Measurements from ENCODE around the gene GALNT14.

- no peak for TF ChIP-seq GATA2 (IDR thresholded peaks at IDR 0.05; ENCODE audit: low read depth, low read length)
- TF ChIP-seq GATA3 (IDR thresholded peaks at IDR 0.05; ENCODE audit: low read depth, low read length): no peak
These were observed 13.3 kb upstream of the GALNT14 start for GRCh38 chr2:31151501-31151900.
